Karpas-422 (cell line): ENCODE measurements around the gene PTX3. TPM values are rescaled to one million over a fixed set of nuclear protein-coding genes. Genes with fewer than 3 reads are reported as not detected.

Source experiments
- DNase-seq: peaks from one replicate; pipeline ENCODE4 v3.0.0-alpha.2; 2015
- H2AFZ ChIP-seq: fragments of 200-600 bp; sonication (generic); 2 replicates; pipeline ENCODE4 v1.6.1; 2014; ENCODE audit warnings: antibody characterized with exemption, low read length, mixed read lengths
- H3K27ac ChIP-seq: fragments of 200-600 bp; sonication (generic); 2 replicates; pipeline ENCODE4 v1.5.1; 2014; ENCODE audit warnings: mild to moderate bottlenecking, low read length, moderate library complexity
- H3K27me3 ChIP-seq: fragments of 200-600 bp; sonication (generic); 2 replicates; pipeline ENCODE4 v1.6.1; 2014; ENCODE audit warnings: low read length, mixed read lengths
- H3K36me3 ChIP-seq: fragments of 200-600 bp; sonication (generic); 2 replicates; pipeline ENCODE4 v1.6.1; 2014; ENCODE audit warnings: low read length, mixed read lengths; ENCODE audit not compliant: insufficient read depth
- H3K4me1 ChIP-seq: fragments of 200-600 bp; sonication (generic); 2 replicates; pipeline ENCODE4 v1.6.1; 2014; ENCODE audit warnings: mild to moderate bottlenecking, low read length, mixed read lengths
- H3K4me2 ChIP-seq: fragments of 200-600 bp; sonication (generic); 2 replicates; pipeline ENCODE4 v1.6.1; 2014; ENCODE audit warnings: low read length, low read depth, mild to moderate bottlenecking; ENCODE audit not compliant: poor library complexity, severe bottlenecking
- H3K4me3 ChIP-seq: fragments of 200-600 bp; sonication (generic); 2 replicates; pipeline ENCODE4 v1.5.1; 2014; ENCODE audit warnings: mild to moderate bottlenecking, antibody characterized with exemption, low read length, mixed read lengths
- H3K79me2 ChIP-seq: fragments of 200-600 bp; sonication (generic); 2 replicates; pipeline ENCODE4 v1.6.1; 2014; ENCODE audit warnings: mild to moderate bottlenecking, low read length, mixed read lengths
- H3K9ac ChIP-seq: fragments of 200-600 bp; sonication (generic); 2 replicates; pipeline ENCODE4 v1.6.0; 2014; ENCODE audit warnings: low read length
- H3K9me2 ChIP-seq: fragments of 200-600 bp; sonication (generic), shearing (Covaris generic); replicated peaks from 2 replicates; pipeline ENCODE4 v1.6.0; 2014; ENCODE audit warnings: mild to moderate bottlenecking, low read length, moderate library complexity; ENCODE audit not compliant: insufficient read depth
- H3K9me3 ChIP-seq: fragments of 300-700, 200-600 bp; sonication (generic); 2 replicates; pipeline ENCODE4 v1.6.1; 2014; ENCODE audit warnings: low read length, mixed read lengths
- H4K20me1 ChIP-seq: fragments of 200-600 bp; sonication (generic); 2 replicates; pipeline ENCODE4 v1.6.1; 2014; ENCODE audit warnings: mild to moderate bottlenecking, antibody characterized with exemption, low read length, low read depth; ENCODE audit not compliant: insufficient read depth
- total RNA-seq: library from RNA; depleted of rRNA; stranded (reverse); fragments of >200 nt; shearing (Covaris generic); gene quantifications from 2 replicates; pipeline ENCODE4 v1.2.3, GENCODE V29; 2014; ENCODE audit warnings: low replicate concordance

PTX3 gene
- total RNA-seq, 1 experiment from 2014 or later: not detected

DNA sequence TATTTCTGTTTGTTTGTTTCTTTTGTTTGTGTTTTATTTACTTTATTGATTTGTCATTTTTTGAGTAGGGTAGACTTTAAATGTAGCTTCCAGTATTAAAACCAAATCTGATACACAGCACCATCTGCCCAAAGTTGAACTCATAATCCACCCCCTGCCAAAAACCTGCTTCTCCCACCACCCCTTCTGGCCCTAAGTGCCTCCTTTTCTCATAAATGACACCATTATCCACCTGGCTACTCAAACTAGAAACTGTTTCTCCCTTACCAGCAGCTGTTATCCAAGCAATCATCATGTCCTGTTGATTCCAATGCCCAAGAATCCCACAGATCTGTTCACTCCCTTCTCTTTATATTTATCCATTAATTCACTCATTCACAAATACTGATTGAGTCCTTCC is 21.8 kb upstream of the PTX3 start:
- Histone ChIP-seq H3K9me3 (no peaks in the 10 kb centered on the region), H3K27ac (no peak overlapping the region)

DNA sequence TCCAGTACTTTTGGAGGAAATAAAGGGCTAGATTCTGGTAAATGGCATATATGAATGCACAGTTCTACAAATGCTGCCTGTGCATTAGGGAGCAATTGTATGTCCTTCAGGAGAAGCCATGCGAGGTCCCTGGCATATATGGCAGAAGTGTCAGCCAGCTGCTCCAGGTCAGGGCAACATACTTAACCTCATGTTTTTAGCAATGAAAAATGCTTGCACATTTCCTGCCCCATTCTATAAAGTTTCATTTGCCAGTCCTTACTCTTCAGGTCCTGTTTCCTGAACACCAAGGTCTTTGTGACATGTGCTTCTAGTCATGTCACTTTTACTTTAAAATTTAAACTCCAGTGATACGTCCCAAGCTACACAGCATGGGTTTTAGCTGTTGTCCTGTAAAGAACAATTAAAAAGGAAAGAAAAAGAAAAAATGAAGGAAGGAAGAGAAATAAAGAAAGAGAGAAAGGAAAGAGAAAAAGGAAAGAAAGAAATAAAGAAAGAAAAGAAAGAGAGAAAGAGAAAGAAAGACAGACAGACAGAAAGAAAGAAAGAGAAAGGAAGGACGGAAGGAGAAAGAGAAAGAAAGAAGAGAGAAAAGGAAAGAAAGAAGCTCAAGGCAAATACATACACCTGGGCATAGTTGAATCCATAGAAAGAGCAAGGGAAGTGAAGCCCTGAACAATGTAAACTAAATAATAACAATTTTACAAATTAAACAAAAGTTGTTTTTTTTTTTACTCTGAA is 20.1 kb upstream of the PTX3 start:
- Histone ChIP-seq H3K4me2 (no peak overlapping the region), H3K4me1 (no peaks in the 10 kb centered on the region), H3K36me3 (no peaks in the 10 kb centered on the region), H2AFZ (no peak overlapping the region), H3K9me2 (no peaks in the 10 kb centered on the region), H3K4me3 (no peak overlapping the region), H3K9me3 (no peaks in the 10 kb centered on the region), H3K27ac (no peak overlapping the region), H4K20me1 (no peaks in the 10 kb centered on the region), H3K27me3 (no peaks in the 10 kb centered on the region), H3K9ac (no peak overlapping the region), H3K79me2 (no peaks in the 10 kb centered on the region)
- no peak for DNase-seq

More for the DNA sequence above, 21.8 kb upstream of the PTX3 start:
- H3K27me3 ChIP-seq: no peaks in the 10 kb centered on the region
- no peaks in the 10 kb centered on the region for H3K36me3 ChIP-seq
- H3K4me3 ChIP-seq: no peak overlapping the region
- DNase-seq: no peak
- no peaks in the 10 kb centered on the region for H3K9me2 ChIP-seq
- H4K20me1 ChIP-seq: no peaks in the 10 kb centered on the region
- H2AFZ ChIP-seq: no peak overlapping the region
- H3K4me2 ChIP-seq: no peak overlapping the region
- H3K9ac ChIP-seq: no peak overlapping the region
- H3K4me1 ChIP-seq: no peaks in the 10 kb centered on the region
- H3K79me2 ChIP-seq: no peaks in the 10 kb centered on the region

DNA sequence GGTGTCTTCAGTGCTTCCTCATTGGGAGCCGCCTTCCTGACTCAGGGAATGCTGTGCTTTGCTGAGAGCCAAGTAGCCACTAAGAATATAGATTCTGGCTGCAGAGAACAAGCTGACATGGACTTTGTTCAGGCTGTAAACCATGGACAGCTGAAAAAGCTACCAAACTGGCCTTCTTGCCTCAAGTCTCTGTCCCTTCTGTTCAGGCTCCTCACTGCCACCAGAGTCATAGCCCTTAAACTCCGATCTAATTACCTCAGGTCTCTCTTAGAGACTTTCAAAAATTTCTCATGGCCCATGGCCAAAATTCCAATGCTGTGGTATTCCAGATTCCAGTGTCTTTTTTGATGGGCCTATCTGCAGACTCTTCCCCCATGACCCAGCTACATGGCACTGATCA is 19.4 kb upstream of the PTX3 start:
- Histone ChIP-seq H3K4me1 (no peaks in the 10 kb centered on the region), H3K9ac (no peak overlapping the region), H3K79me2 (no peaks in the 10 kb centered on the region), H3K4me2 (no peak overlapping the region), H4K20me1 (no peaks in the 10 kb centered on the region), H3K36me3 (no peaks in the 10 kb centered on the region), H3K9me3 (no peaks in the 10 kb centered on the region), H2AFZ (no peak overlapping the region), H3K4me3 (no peak overlapping the region), H3K9me2 (no peaks in the 10 kb centered on the region), H3K27ac (no peak overlapping the region), H3K27me3 (no peaks in the 10 kb centered on the region)
- DNase-seq: no peak

DNA sequence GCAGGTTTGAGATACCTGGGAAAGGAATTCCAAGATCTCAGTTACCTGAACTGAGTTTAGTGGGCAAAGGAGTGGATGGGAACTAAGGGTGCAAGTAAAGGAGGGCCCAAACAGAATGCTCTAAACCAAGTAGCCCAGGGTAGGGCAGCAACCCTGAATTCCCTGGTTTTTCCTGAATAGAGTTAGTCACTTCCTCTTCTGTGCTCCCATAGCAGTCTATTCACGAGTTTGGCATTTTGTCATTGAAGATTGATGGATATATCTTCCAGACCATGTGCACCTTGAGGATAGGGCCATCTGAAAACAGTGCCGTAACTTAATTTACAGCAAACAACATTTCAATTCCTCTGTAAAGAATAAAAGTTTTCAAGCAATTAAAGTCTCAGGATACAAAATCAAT is 18.5 kb upstream of the PTX3 start:
- H3K79me2 ChIP-seq: no peaks in the 10 kb centered on the region
- no peak overlapping the region for H2AFZ ChIP-seq
- no peaks in the 10 kb centered on the region for H3K27me3 ChIP-seq
- no peak overlapping the region for H3K4me2 ChIP-seq
- H3K9me3 ChIP-seq: no peaks in the 10 kb centered on the region
- H3K36me3 ChIP-seq: no peaks in the 10 kb centered on the region
- no peak overlapping the region for H3K4me3 ChIP-seq
- H3K9ac ChIP-seq: no peak overlapping the region
- H4K20me1 ChIP-seq: no peaks in the 10 kb centered on the region
- no peak for DNase-seq
- no peaks in the 10 kb centered on the region for H3K4me1 ChIP-seq
- H3K9me2 ChIP-seq: no peaks in the 10 kb centered on the region
- H3K27ac ChIP-seq: no peak overlapping the region

DNA sequence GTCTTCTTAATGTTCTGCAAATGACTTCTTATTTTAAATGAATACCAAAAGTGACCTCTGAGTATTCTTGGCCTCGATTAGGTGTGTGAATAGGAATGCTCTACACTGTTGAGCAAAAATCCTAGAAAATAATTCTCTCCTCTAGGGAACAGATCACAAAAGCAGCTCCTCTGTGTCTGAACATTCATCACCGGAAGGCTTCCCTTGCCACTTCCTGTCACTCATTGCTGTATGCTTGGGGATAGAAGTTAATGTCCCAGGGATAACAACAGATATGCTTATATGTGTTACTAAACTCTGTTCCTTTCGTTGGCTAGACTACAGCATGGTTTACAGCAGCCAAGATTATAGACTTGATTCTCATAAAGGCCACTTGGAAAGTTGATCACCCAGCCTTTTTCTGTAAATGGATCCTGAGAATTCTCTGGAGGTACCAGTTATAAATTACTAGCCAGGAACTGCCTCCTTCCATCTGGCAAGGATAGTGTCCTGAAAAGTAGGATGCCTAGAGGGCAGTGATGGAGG is 16.0 kb upstream of the PTX3 start:
- no peak for DNase-seq
- Histone ChIP-seq H3K79me2 (no peaks in the 10 kb centered on the region), H4K20me1 (no peaks in the 10 kb centered on the region), H3K36me3 (no peaks in the 10 kb centered on the region), H3K27ac (no peak overlapping the region), H3K27me3 (no peaks in the 10 kb centered on the region), H3K4me2 (no peak overlapping the region), H3K4me1 (no peaks in the 10 kb centered on the region), H3K9ac (no peak overlapping the region), H3K9me3 (no peaks in the 10 kb centered on the region), H2AFZ (no peak overlapping the region), H3K9me2 (no peaks in the 10 kb centered on the region), H3K4me3 (no peak overlapping the region)

DNA sequence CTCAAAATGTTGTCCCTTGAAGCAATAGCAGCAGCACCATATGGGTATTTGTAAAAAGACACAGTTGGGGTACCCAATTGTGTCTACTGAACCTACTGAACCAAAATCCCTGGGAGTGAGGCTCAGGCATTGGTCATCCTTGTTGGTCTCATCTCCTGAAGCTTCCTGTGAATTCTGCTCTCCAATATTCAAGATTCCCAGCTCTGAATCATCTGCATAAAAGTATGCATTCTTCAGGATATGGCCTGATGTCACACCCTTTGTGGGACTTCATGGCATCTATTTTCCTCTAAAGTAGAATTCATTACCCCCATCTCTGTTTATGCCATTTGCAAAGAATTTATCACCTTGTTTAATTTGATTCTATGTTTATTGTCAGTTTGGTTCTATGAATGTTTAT is 13.3 kb upstream of the PTX3 start:
- no peaks in the 10 kb centered on the region for H3K36me3 ChIP-seq
- H2AFZ ChIP-seq: no peak overlapping the region
- H3K79me2 ChIP-seq: no peaks in the 10 kb centered on the region
- no peak for DNase-seq
- no peaks in the 10 kb centered on the region for H3K4me1 ChIP-seq
- no peak overlapping the region for H3K27ac ChIP-seq
- H3K27me3 ChIP-seq: no peaks in the 10 kb centered on the region
- H3K9ac ChIP-seq: no peak overlapping the region
- no peak overlapping the region for H3K4me3 ChIP-seq
- no peak overlapping the region for H3K4me2 ChIP-seq
- no peaks in the 10 kb centered on the region for H3K9me3 ChIP-seq
- H4K20me1 ChIP-seq: no peaks in the 10 kb centered on the region
- H3K9me2 ChIP-seq: no peaks in the 10 kb centered on the region

DNA sequence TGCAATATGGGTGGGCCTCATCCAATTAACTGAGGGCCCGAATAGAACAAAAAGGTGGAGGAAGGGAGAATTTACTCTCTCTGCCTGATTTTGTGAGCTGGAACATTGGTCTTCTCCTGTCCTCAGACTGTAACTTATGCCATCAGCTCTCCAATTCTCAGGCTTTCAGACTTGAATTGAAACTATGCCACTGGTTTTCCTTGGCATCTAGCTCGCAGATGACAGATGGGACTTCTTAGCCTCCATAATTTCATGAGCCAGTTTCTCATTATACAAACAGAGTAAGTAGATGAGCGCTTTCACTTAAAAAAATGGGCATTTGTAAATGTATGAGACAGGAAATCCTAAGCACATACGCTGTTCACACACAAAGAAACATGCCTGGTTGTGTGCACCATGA is 8.7 kb upstream of the PTX3 start:
- Histone ChIP-seq H3K4me1 (no peaks in the 10 kb centered on the region), H3K9ac (no peak overlapping the region), H3K9me3 (no peaks in the 10 kb centered on the region), H3K27me3 (no peaks in the 10 kb centered on the region), H3K9me2 (no peaks in the 10 kb centered on the region), H3K4me2 (no peak overlapping the region), H3K4me3 (no peak overlapping the region), H3K27ac (no peak overlapping the region), H4K20me1 (no peaks in the 10 kb centered on the region), H2AFZ (no peak overlapping the region), H3K36me3 (no peaks in the 10 kb centered on the region), H3K79me2 (no peaks in the 10 kb centered on the region)
- DNase-seq: no peak

DNA sequence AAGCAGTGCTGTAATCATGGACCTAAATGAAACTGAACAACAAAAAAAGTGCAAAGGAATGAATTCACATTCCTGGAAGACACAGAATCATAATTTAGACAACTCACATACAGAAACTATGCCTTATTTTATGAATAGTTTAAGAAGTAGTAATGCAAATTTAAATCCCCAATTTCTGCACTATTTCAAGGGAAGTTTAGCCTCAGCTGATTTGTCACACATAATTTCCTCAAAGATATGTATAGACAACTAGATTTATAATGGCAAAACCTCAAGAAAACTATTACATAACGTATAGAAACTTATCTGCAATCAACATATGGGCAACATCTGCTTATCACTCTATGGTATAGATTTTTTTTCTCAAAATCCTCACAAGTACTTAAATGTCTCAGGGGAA is 7.8 kb upstream of the PTX3 start:
- H3K4me2 ChIP-seq: no peak overlapping the region

More for the DNA sequence above, 7.8 kb upstream of the PTX3 start:
- no peak overlapping the region for H3K9ac ChIP-seq
- H3K9me2 ChIP-seq: no peaks in the 10 kb centered on the region
- H3K79me2 ChIP-seq: no peaks in the 10 kb centered on the region
- H2AFZ ChIP-seq: no peak overlapping the region
- no peaks in the 10 kb centered on the region for H3K9me3 ChIP-seq
- no peak overlapping the region for H3K27ac ChIP-seq
- no peaks in the 10 kb centered on the region for H3K27me3 ChIP-seq
- H3K4me1 ChIP-seq: no peaks in the 10 kb centered on the region
- no peak for DNase-seq
- H4K20me1 ChIP-seq: no peaks in the 10 kb centered on the region
- H3K4me3 ChIP-seq: no peak overlapping the region
- H3K36me3 ChIP-seq: no peaks in the 10 kb centered on the region
